IMR-90 (cell line): ENCODE measurements around the gene MOCOS. TPM values are rescaled to one million over a fixed set of nuclear protein-coding genes. Genes with fewer than 3 reads are reported as not detected.

Experiments used
- ATAC-seq: fragments of 200-7000 bp; cut with Tn5 transposase; 2 replicates; pipeline ENCODE4 v1.9.1; 2020; ENCODE audit warnings: low read depth, mild to moderate bottlenecking, moderate library complexity
- BruUV-seq: library from RNA; stranded (reverse); fragments of 400-500 nt; replicated peaks from 2 replicates; lab custom pipeline; 2021; lab: Mats Ljungman, UMichigan
- CTCF ChIA-PET: fragments of 300-600 bp; formaldehyde crosslinking; extraction: SDS; loops from one replicate; lab custom pipeline; 2021; ENCODE audit warnings: antibody characterized with exemption; lab: Yijun Ruan, JAX
- POLR2A ChIA-PET: fragments of 300-600 bp; sonication (Branson Sonifier 250); formaldehyde crosslinking; loops from one replicate; lab custom pipeline; 2022; ENCODE audit warnings: antibody characterized with exemption; ENCODE audit not compliant: unreplicated experiment; lab: Charles Lee
- DNase-seq: peaks from one replicate; pipeline ENCODE4 v3.0.0; 2013
- H2AFZ ChIP-seq: replicated peaks from 2 replicates; pipeline ENCODE3; 2013; ENCODE audit warnings: low read length, mild to moderate bottlenecking; ENCODE audit not compliant: poor library complexity
- H2AK5ac ChIP-seq: 2 replicates; pipeline ENCODE4 v1.6.1; 2013; ENCODE audit warnings: low read depth, low read length, inconsistent platforms
- H2AK9ac ChIP-seq: replicated peaks from 2 replicates; pipeline ENCODE3; 2013; ENCODE audit warnings: mild to moderate bottlenecking, low read depth, low read length, moderate library complexity; ENCODE audit not compliant: poor library complexity
- H2BK120ac ChIP-seq: 2 replicates; pipeline ENCODE4 v1.6.1; 2013; ENCODE audit warnings: low read depth, low read length, inconsistent platforms
- H2BK15ac ChIP-seq: 3 replicates; pipeline ENCODE4 v1.6.1; 2013; ENCODE audit warnings: low read depth, low read length, inconsistent platforms
- H2BK20ac ChIP-seq: 2 replicates; pipeline ENCODE4 v1.6.1; 2013; ENCODE audit warnings: low read depth, mild to moderate bottlenecking, inconsistent platforms, low read length, moderate library complexity
- H2BK5ac ChIP-seq: 2 replicates; pipeline ENCODE4 v1.6.1; 2013; ENCODE audit warnings: mild to moderate bottlenecking, low read depth, low read length, inconsistent platforms; ENCODE audit not compliant: poor library complexity, severe bottlenecking
- H3K14ac ChIP-seq: replicated peaks from 2 replicates; pipeline ENCODE4 v1.6.1; 2013; ENCODE audit warnings: low read depth, low read length, inconsistent platforms
- H3K18ac ChIP-seq: 2 replicates; pipeline ENCODE4 v1.6.1; 2013; ENCODE audit warnings: low read depth, low read length, control low read depth
- H3K23ac ChIP-seq: 2 replicates; pipeline ENCODE4 v1.6.1; 2013; ENCODE audit warnings: low read depth, low read length, inconsistent platforms
- H3K27ac ChIP-seq: 2 replicates; pipeline ENCODE4 v1.5.1; 2013; ENCODE audit warnings: mild to moderate bottlenecking, control low read depth, low read length; ENCODE audit not compliant: insufficient read depth
- H3K27me3 ChIP-seq: 2 replicates; pipeline ENCODE4 v1.6.1; 2013; ENCODE audit warnings: low read length; ENCODE audit not compliant: control insufficient read depth, insufficient read depth
- H3K36me3 ChIP-seq: 2 replicates; pipeline ENCODE4 v1.6.1; 2013; ENCODE audit warnings: low read length, mixed read lengths; ENCODE audit not compliant: control insufficient read depth, insufficient read depth
- H3K4ac ChIP-seq: 2 replicates; pipeline ENCODE4 v1.6.1; 2013; ENCODE audit warnings: low read depth, low read length, inconsistent platforms
- H3K4me1 ChIP-seq: 2 replicates; pipeline ENCODE4 v1.6.1; 2013; ENCODE audit warnings: low read length, mixed read lengths; ENCODE audit not compliant: control insufficient read depth, insufficient read depth
- H3K4me2 ChIP-seq: 2 replicates; pipeline ENCODE4 v1.6.1; 2013; ENCODE audit warnings: low read depth, mild to moderate bottlenecking, control low read depth, low read length, moderate library complexity
- H3K4me3 ChIP-seq: 2 replicates; pipeline ENCODE4 v1.5.1; 2013; ENCODE audit warnings: low read depth, mild to moderate bottlenecking, control low read depth, low read length, moderate library complexity; ENCODE audit not compliant: insufficient read depth
- H3K56ac ChIP-seq: 2 replicates; pipeline ENCODE4 v1.6.1; 2013; ENCODE audit warnings: low read length, inconsistent platforms; ENCODE audit not compliant: insufficient read depth; ENCODE audit errors: extremely low read depth
- H3K79me1 ChIP-seq, 2 experiments: 2 replicates each; pipeline ENCODE4 v1.6.1; 2013; ENCODE audit warnings: low read length in 2 of 2, inconsistent platforms in 1 of 2, low read depth in 1 of 2
- H3K9ac ChIP-seq: 2 replicates; pipeline ENCODE4 v1.6.1; 2013; ENCODE audit warnings: low read depth, low read length, control low read depth
- H3K9me1 ChIP-seq: 2 replicates; pipeline ENCODE4 v1.6.1; 2013; ENCODE audit warnings: low read length, inconsistent platforms; ENCODE audit not compliant: insufficient read depth
- H3K9me3 ChIP-seq: 2 replicates; pipeline ENCODE4 v1.6.1; 2013; ENCODE audit warnings: low read length; ENCODE audit not compliant: control insufficient read depth, insufficient read depth
- H4K20me1 ChIP-seq: 2 replicates; pipeline ENCODE4 v1.6.1; 2013; ENCODE audit warnings: low read length, inconsistent platforms; ENCODE audit not compliant: insufficient read depth
- H4K5ac ChIP-seq: 2 replicates; pipeline ENCODE4 v1.6.1; 2013; ENCODE audit warnings: mild to moderate bottlenecking, low read depth, low read length, control low read depth
- H4K8ac ChIP-seq, 2 experiments: 2 replicates each; pipeline ENCODE4 v1.6.1; 2013; ENCODE audit warnings: low read depth in 2 of 2, low read length in 2 of 2, control low read depth in 1 of 2, inconsistent platforms in 1 of 2
- H4K91ac ChIP-seq: 2 replicates; pipeline ENCODE4 v1.6.1; 2013; ENCODE audit warnings: low read depth, low read length, inconsistent platforms; ENCODE audit not compliant: insufficient read depth
- CEBPB ChIP-seq: IDR thresholded peaks from 2 replicates; pipeline ENCODE4 v1.6.1; 2012; ENCODE audit warnings: low read depth, low read length, improper control_type of control experiment
- FOS ChIP-seq: fragments of 150-350 bp; IDR thresholded peaks from 2 replicates; pipeline ENCODE4 v1.6.1; 2016; ENCODE audit warnings: low read depth, low read length
- NFE2L2 ChIP-seq: fragments of 150-350 bp; IDR thresholded peaks from 2 replicates; pipeline ENCODE4 v1.6.1; 2016; ENCODE audit warnings: low read depth, mild to moderate bottlenecking, low read length
- RCOR1 ChIP-seq: IDR thresholded peaks from 2 replicates; pipeline ENCODE4 v1.6.1; 2012; ENCODE audit warnings: mild to moderate bottlenecking, low read length, improper control_type of control experiment; ENCODE audit not compliant: insufficient replicate concordance
- WGBS, 2 experiments: methylation state at CpG; one replicate each; pipeline versions ENCODE4 v1.1.5 to v1.1.7; 2013; ENCODE audit warnings: missing lambda C conversion rate in 2 of 2; ENCODE audit not compliant: insufficient read length in 1 of 2; ENCODE audit errors: extremely low coverage in 2 of 2; 5-methylcytosine and 5-hydroxymethylcytosine counted together
- dilution Hi-C: fragments of 300-500 bp; cut with HindIII; formaldehyde crosslinking; loops from one replicate; pipeline ENCODE4 v1.14.3; 2018; ENCODE audit warnings: low sequenced_read_pairs; ENCODE audit not compliant: unreplicated experiment
- in situ Hi-C: fragments of 300-500 bp; cut with MboI; formaldehyde crosslinking; loops from 3 replicates; pipeline ENCODE4 v1.14.3; 2019; ENCODE audit warnings: low sequenced_read_pairs, inconsistent platforms, mixed read lengths
- intact Hi-C: fragments of 100-400 bp; cut with micrococcal nuclease; formaldehyde crosslinking; loops from 2 replicates; pipeline ENCODE4 v1.10.0; 2022
- polyA plus RNA-seq, 3 experiments: library from polyadenylated mRNA; depleted of rRNA; stranded (reverse); fragments of >200 nt; gene quantifications; 2 replicates each; pipeline ENCODE4 v1.2.3, GENCODE V29; 2012; ENCODE audit warnings: low replicate concordance in 1 of 3
- total RNA-seq: library from RNA; depleted of rRNA; stranded (reverse); fragments of >200 nt; gene quantifications from 2 replicates; pipeline ENCODE4 v1.2.3, GENCODE V29; 2012

Gene MOCOS
- total and polyA plus RNA-seq, 2 of the 4 experiments (the other 2 are of a cell fraction): 1.1 to 2.2 TPM

- Histone ChIP-seq H3K27ac (peak overlapping the region; percentile 16), H3K4ac (peak overlapping the region; percentile 86), H2AFZ (peak overlapping the region; percentile 35), H3K36me3 (no peaks in the 10 kb centered on the region), H3K27me3 (no peaks in the 10 kb centered on the region), H2BK20ac (peak overlapping the region; percentile 53), H3K14ac (peak overlapping the region; percentile 70), H3K23ac (peak overlapping the region; percentile 69), H2BK15ac (peak overlapping the region; percentile 55; the same call in 2 of the 3 replicates), H3K9me3 (no peaks in the 10 kb centered on the region), H2AK9ac (peak overlapping the region; percentile 68), H4K5ac (no peak overlapping the region), H2BK5ac (peak overlapping the region; percentile 75), H4K91ac (peak overlapping the region; percentile 71), H3K79me1 (peaks cover 16 to 51% of the 10 kb centered on the region in 2 experiments), H3K9me1 (peaks cover 33% of the 10 kb centered on the region), H2BK120ac (peak overlapping the region; percentile 77), H3K18ac (peak overlapping the region; percentile 39; the same call in 1 of the 2 replicates), H3K56ac (peak overlapping the region; percentile 10; the same call in 1 of the 2 replicates), H3K4me1 (peaks cover 12% of the 10 kb centered on the region), H4K20me1 (peaks cover 15% of the 10 kb centered on the region), H3K9ac (0 out of 2 replicates have a peak overlapping the region, but pooled peaks have one; percentile 7), H2AK5ac (peak overlapping the region; percentile 87), H3K4me2 (peak overlapping the region; percentile 62), H3K4me3 (no peak overlapping the region), H4K8ac (peak overlapping the region in 1 of 2 experiments; percentile 53; a peak in 3 of 4 replicates)
- ChIA-PET CTCF (no interaction called here), POLR2A (no interaction called here)
- 55% methylated on average over 2 of the region's 7 CpGs; no CpG with 5 or more reads in 1 of the 2 experiments for WGBS, 2 experiments
- no peak for TF ChIP-seq CEBPB
- no peak for TF ChIP-seq RCOR1
- TF ChIP-seq FOS: no peak
- no peak for TF ChIP-seq NFE2L2
- no peak for DNase-seq
- in situ Hi-C loops: no loop called here
- no TSS peak for BruUV-seq
- ATAC-seq: no peak
- intact Hi-C loops: no loop called here
- dilution Hi-C loops: no loop called here
These were observed 121.6 kb downstream of the MOCOS start for GRCh38 chr18:36308711-36309435.
